ENCODE data around the gene CTH.
A peak's percentile ranks its signal among the peaks of the same experiment; 100 is the strongest.
"Not testable (repeated sequence)": the region's sequence is repeated elsewhere in the genome, so short reads cannot be mapped to it uniquely, and the experiment has no call there.

The CTH gene

DNA sequence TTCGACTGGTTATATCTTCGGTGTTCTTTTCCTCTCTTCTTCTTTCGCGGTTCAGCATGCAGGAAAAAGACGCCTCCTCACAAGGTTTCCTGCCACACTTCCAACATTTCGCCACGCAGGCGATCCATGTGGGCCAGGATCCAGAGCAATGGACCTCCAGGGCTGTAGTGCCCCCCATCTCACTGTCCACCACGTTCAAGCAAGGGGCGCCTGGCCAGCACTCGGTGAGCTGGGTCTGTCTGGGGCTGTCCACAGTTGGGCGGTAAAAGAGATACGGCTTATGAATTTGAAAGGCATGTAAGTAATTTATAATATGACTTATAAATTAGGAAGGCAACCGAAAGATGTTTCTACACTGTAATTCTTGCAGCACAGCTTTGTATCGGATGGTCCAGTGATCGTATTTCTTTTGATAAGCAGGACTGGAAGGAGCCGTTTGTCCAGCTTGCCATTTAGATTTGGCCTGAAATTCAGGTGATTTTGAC lies 334 bp downstream of the CTH start:
- DNase-seq: no peak

DNA sequence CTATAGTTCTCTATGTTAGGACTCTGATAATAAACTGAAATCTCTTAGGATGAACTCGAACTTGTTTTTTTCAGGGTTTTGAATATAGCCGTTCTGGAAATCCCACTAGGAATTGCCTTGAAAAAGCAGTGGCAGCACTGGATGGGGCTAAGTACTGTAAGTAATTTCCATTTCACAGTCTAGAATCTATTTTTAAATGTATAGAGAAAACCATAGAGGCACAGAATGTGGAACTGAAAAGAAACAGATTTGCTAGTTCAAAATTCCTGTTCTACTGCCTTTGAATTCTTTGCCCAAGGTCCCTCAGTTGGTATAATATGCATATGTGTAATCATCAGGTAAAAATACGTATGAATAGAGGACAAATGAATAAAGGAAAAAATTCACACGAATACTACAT lies 4.8 kb downstream of the CTH start:
- DNase-seq: no peak

DNA sequence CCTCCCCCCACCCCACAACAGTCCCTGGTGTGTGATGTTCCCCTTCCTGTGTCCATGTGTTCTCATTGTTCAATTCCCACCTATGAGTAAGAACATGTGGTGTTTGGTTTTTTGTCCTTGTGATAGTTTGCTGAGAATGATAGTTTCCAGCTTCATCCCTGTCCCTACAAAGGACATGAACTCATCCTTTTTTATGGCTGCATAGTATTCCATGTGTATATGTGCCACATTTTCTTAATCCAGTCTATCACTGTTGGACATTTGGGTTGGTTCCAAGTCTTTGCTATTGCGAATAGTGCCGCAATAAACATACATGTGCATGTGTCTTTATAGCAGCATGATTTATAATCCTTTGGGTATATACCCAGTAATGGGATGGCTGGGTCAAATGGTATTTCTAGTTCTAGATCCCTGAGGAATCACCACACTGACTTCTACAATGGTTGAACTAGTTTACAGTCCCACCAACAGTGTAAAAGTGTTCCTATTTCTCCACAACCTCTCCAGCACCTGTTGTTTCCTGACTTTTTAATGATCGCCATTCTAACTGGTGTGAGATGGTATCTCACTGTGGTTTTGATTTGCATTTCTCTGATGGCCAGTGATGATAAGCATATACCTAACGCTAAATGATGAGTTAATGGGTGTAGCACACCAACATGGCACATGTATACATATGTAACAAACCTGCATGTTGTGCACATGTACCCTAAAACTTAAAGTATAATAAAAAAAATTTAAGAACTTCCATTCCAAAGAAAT lies 8.1 kb downstream of the CTH start:
- DNase-seq: not testable (repeated sequence)

DNA sequence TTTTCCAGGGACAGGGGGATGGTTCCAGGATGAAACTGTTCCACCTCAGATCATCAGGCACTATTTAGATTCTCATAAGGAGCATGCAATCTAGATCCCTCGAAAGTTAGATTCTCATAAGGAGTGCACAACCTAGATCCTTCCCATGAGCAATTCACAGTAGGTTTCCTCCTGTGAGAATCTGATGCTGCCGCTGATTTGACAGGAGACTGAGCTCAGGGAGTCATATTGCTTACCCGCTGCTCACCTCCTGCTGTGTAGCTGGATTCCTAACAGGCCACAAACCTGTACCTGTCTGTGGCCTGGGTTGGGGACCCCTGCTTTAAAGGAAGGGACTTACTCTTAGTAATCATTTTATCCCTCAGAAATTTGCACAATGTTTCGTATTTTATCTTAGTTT lies 9.3 kb downstream of the CTH start:
- no peak for DNase-seq

DNA sequence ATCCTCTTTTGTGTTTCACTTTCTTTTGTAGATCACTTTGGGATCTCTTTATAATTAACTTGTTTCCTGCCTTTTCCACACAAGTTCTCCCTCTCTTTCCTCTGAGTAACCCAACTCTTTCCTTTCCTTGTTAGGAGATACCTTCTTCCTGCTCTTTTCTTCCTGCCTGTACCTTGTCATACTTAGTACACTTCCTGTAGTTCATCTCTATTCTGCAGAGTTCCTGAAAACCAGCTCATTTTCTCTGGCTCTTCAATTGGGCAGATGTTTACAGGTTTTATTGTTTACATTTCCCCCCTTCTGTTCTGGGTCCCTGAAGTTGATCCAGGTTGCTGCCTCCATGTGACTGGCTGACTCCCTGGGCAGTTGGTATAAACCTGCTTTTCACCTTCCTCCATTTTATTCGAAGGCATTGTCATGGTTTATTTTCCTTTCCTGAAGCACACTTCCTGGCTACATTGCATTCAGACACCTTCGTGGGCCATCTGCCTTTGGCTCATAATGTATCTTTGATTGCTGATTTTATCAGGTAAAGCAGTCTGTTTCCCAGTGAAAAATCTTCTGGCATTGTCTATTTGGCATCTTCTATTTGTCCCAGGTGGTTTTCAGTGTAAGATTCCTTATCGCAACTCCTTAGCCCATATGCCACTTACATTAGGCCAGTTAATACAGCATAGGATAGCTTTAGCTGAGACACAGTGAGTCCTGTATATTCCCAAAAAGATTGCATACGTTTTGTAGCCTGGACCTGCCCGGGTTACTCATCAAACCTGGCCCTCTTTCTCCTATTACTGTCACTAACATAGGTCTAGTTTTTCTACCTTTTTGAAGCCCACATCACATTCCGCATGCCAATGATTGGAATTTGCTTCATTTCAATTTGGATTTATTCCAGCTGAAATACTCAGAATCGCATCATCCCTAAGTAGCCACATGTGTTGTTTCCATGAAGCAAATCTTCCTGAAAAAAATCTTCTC lies 15.4 kb downstream of the CTH start:
- DNase-seq: no peak

DNA sequence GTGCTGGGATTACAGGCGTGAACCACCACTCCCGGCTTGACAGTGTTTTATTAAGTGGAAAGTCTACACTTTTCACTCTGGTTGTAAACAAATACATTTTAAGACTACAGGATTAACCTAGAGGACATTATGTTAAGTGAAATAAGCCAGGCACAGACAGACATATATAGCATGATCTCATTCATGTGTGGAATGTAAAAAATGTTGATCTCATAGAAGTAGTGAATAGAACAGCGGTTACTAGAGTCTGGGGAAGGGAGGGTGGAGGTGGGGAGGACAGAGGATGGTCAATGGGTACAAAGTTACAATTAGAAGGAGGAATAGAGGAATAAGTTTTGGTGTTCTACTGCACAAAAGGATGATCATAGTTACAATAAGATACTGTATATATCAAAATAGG lies 16.9 kb downstream of the CTH start:
- DNase-seq: no peak

DNA sequence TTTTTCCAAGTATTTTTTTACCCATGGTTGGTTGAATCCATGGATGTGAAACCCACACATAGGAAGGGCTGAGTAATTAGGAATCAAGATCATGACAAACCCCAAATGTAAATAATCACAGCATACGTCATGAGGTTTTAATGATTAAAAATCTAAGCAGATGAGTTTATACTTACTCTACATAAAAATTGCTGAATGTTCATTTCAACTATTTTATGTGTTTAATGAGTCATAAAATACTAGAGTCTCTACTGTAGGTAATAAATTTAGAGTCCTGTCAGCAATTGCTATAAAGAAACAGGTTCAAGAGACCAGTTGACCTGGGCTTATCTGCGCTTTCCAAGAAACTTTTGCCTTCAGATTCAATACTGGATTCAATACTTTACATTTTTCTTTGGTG lies 18.2 kb downstream of the CTH start:
- DNase-seq: no peak

DNA sequence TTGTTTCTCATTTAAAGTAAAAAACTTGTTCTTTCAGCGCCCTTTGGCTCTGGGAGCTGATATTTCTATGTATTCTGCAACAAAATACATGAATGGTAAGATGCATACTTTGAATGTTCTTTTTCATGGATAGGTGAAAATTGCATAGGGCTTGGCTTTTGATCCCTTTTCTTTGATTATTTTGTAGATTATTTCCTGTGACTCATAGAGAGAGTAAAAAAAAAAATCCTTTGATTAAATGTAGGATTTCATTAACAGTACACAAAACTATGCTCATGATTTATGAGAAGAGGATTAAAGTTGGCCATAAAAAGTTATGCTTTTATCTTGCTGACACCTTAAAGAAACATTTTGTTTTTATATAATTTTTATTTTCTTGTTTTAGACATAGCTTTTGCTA lies 18.7 kb downstream of the CTH start:
- no peak for DNase-seq

DNA sequence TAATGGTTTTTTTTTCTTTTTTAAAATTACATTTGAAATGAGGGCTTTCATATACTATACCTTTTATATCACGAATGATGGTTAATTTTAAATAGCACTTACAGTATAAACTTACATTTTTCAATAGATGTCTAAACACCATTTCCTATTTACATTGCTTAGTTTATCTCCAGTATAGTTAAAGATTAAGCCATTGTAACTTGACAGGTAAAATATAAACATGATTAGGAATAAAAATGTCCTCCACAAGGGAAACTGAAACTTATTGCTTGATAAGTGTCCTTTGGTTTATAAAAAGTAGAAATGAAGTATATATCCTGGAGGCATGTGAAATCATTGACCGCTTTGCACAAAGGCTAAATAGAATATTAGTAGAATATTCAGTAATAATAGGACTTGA lies 20.2 kb downstream of the CTH start:
- DNase-seq: no peak

DNA sequence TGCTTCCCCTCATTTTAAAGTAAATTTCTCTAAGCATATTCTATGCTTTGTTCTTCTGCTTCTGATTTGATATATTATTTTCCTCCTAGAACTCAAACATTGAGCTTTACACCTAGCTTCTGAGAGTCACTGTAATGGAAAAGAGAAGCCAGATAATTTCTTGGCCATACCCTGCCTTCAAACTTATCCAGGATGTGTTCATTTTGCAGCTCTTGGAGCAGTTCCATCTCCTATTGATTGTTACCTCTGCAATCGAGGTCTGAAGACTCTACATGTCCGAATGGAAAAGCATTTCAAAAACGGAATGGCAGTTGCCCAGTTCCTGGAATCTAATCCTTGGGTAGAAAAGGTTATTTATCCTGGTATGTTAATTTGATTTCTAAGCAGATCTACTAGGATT lies 20.8 kb downstream of the CTH start:
- no peak for DNase-seq

DNA sequence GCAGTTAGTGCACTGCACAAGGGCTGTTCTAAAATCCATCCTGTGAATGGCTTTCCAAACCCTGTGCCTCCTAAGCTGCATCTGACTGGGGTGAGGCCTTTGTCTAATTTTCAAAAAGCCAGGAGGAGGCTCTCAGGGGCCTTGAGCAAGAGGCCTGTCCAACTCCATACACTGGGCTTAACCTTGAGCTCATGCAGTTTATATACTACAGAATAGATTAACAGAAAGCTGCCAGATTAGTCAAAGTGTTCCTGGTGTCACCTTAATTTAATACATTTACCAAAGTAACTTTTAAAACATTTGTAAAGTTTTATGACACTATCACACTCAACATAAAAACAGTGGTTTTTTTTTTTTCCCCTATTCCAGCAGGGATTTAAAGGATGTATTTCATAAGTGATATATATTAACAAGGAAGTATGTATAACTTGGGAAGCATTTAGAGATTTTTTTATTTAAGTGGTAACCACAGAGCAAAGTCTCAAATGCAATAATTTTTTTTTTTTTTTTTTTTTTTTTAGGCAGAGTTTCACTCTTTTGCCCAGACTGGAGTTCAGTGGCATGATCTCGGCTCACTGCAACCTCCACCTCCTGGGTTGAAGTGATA lies 23.3 kb downstream of the CTH start:
- no peak for DNase-seq

DNA sequence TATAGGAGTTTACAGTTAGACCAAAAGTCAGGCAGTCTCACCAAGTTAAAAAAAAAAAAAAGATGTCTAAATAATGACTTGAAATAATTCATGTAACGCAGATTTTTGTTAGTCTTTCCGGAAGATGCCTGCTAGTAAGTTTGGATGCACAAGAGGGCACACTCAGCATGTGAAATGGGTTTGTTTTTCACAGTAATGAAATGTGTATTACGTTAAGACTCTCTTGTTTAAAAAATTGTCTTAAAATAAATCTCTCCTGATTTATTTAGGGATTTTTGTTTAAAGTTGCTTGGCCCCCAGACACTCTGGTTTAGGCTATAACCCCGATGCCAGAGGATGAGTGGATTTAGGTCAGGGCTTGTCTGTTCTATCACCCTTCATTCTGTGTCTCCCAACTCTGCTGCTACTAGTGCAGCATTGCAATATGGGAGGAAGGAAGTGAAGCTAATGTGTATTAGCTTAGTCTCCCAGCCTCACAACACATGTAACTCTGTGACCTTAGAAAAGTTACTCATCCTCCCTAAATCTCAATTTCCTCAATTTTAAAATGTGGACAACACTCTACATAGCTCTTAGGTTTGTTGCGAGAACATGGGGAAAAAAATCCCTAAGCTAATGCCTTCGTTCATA lies 25.7 kb downstream of the CTH start:
- no peak for DNase-seq

DNA sequence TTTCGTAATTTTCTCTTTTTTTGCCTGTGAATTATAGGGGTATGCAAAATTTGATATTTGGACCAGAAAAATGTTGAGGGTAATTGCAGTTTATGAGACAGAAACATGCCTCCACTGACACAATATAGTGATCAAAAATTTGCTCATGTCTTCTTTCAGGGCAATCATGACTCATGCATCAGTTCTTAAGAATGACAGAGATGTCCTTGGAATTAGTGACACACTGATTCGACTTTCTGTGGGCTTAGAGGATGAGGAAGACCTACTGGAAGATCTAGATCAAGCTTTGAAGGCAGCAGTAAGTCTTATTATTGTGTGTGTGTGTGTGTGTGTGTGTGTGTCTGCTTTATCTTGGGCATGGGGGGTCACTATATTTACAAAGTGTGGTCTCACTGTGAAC lies 27.5 kb downstream of the CTH start:
- DNase-seq: no peak

DNA sequence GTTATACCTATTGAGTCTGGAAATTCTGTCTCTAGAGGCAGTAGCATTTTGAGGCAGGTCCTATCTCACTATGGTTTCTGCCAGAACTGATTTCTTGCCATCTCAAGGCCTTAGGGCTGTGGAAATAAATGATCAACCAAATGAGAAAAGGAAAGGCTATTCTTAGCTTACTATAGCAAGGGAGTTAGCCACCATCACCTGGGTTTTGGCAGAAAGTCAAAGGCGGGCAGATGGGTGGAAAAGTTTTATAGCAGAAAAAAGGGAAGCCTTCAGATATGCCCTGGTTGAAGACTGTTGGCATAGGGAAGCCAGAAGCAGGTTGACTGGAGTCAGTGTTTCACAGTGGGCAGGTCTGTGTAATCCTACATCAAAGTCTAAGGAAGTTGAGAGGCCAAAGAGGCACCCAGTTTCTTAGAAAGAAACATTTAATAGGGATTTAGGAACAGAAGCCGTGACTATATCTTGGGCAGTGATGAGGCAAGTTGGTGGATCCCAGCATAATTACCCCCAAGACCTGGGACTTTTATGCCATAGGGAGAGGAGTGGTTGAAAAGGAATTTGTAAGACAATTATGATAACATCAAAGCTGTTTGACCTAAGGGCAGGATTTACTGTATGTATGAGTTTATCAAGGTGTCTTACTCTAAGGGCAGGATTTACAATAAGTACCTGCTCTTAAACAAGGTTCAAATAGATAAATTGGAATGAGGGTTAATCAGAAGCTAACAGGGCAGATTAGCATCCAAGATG lies 29.7 kb downstream of the CTH start:
- no peak for DNase-seq

DNA sequence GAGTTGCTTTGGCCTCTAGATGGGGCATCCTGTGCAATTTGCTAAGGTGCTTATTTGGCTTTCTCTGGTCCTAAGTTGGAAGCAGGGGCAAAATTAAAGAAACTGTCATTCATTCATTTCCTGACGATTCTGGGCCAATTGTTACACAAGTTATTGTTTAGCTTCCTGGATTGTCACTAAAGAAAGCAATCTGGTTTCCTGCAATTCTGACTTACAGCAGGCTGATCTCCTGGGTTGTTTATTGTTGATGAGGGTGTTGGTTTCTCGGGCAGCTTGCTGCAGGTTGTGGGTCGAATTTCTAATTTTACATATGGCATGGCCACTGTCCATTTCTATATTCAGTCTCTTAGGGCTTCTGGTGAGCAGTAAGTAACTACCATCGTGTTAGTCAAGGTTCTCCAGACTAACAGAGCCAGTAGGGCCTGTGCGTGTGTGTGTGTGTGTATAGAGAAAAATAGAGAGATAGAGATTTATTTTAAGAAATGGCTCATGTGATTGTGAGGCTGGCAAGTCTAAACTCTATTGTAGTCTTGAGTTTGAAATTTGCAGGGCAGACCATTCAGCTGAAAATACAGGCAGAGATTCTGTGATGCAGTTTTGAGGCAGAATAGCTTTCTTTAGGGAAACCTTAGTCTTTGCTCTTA lies 30.4 kb downstream of the CTH start:
- no peak for DNase-seq

DNA sequence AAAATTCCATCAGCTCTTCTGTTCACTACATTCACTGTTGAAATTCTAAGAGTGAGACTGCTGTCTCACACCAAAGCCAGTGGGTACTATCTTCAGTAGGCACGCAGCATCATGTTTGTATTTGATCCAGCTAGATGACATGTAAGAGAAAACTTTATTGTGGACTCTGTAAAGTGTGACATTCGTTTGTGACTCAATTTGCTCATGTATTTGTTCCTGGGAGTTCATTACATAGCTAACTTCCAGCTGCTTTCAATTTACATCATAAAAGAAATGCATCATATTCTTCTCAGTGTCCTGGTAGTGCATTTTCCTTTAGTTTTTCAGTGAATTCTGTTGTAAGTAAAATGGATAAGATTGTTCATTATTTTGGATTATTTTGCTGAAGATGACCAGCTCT lies 31.4 kb downstream of the CTH start:
- DNase-seq: no peak

DNA sequence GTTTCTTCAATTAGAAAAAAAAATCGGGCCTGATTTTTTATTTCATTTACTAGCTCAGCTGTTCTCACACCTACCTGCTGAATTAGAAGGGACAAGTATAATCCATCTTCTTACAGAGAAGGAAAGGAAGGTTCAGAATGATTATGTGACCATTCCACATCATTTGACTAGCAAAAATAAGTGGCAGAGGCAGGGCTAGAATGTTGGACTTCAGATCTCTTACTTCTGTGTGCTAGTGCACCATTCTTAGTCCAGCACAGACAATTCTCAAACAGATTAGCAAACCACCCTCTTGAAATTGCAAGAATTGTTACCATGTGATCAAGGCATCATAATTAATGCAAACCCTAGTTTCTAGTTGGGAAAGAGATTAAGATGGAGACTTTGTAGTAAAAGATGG lies 32.7 kb downstream of the CTH start:
- DNase-seq: no peak

DNA sequence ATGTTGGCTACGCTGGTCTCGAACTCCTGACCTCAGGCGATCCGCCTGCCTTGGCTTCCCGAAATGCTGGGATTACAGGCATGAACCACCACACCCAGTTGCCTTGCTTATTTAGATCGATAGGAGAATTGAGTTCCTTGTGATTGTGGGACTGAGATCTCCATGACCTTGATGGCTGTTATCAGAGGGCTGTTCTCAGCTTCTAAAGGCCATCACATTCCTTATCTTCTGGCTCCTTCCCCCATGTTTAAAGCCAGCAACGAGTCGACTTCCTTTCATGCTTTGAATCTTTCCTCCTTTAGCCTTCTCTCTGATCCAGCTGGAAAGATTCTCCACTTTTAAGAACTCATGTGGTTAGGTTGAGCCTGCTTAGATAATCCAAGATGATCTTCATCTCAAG lies 38.0 kb downstream of the CTH start:
- no peak for DNase-seq

DNA sequence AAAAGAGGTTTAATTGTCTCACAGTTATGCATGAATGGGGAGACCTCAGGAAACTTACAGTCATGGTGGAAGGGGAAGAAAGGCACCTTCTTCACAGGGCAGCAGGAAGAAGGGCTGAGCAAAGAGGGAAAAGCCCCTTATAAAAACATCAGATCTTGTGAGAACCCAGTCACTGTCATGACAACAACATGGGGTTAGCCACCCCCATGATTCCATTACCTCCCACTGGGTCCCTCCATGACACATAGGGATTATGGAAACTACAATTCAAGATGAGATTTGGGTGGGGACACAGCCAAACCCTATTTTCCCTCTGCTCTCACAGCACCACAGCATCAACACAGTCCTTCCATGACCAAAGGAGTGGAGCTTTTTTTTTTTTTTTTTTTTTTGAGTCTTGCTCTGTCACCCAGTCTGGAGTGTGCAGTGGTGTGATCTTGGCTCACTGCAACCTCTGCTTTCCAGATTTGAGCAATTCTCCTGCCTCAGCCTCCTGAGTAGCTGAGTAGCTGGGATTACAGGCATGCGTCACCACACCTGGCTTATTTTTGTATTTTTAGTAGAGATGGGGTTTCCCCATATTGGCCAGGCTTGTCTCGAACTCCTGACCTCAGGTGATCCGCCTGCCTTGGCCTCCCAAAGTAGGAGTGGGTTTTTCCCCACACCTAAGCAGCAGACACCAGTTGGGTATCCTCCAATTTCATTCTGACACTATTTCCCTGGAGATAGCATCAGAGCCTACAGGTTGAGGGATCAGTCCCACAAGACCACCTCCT lies 41.3 kb downstream of the CTH start:
- DNase-seq: peak; percentile 27

DNA sequence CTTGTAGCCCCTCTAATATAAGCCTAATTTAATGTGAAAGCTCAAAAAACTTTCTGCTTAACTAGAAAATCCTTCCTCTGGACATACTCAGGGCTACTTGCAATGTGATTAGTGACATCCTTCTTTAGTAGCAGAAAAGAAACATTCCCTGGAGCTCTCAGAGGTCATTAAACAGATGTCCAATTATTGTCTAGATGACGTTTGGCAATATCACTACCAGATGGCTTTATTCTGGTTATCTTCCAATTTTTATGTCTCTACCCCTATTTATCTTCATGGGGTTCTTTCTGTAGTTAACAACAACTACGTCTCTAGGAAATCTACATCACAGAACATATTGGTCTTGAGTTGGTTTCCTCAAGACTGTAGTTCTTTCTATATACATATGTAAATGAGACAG lies 44.2 kb downstream of the CTH start:
- DNase-seq: no peak

DNA sequence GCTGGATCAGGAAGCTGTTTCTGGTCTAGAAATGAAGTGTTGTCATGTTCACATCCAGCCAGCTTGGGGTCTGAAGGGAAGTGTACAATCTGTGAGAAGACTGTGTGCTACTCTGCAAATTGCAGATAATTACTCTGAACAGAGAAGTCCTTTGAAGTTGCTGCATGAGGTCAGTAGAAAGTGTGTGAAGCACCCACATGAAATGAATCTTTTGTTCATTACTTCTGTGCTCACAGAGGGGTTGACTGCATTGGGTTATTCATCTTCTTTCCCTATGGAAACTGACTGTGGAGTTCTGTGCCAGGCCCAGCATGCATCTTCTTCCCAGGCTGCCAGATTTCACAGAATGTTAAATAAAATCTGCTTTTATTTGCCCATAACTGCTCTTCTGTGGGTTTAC lies 47.1 kb downstream of the CTH start:
- no peak for DNase-seq
